GM23248 (cell line): ENCODE data around the gene UBR3.
"Not testable (repeated sequence)": the region's sequence is repeated elsewhere in the genome, so short reads cannot be mapped to it uniquely, and the experiment has no call there.

Source experiments
- EZH2 ChIP-seq: fragments of 200-600 bp; sonication (generic); IDR thresholded peaks from 2 replicates; pipeline ENCODE4 v1.6.1; 2018; ENCODE audit warnings: antibody characterized with exemption, mild to moderate bottlenecking; ENCODE audit not compliant: insufficient read depth, poor library complexity, severe bottlenecking
- EZH2phosphoT487 ChIP-seq: fragments of 200-600 bp; sonication (generic); IDR thresholded peaks from 2 replicates; pipeline ENCODE4 v1.6.1; 2018; ENCODE audit warnings: antibody characterized with exemption, moderate library complexity, mild to moderate bottlenecking, low read depth; ENCODE audit not compliant: insufficient read depth

GRCh38 chr2:169936652-169937051 is 109.4 kb downstream of the UBR3 start:
- not testable (repeated sequence) for TF ChIP-seq EZH2, EZH2phosphoT487
